SK-N-SH (cell line): ENCODE measurements around the gene CPSF4.

Experiments
- CHD2 ChIP-seq: fragments of 150-350 bp; IDR thresholded peaks from 2 replicates; pipeline ENCODE4 v1.6.1; 2018; ENCODE audit warnings: low read length; ENCODE audit not compliant: partially characterized antibody
- CTCF ChIP-seq: fragments of 200-600 bp; sonication (generic); IDR thresholded peaks from 2 replicates; pipeline ENCODE4 v1.6.1; 2017; ENCODE audit warnings: antibody characterized with exemption, mild to moderate bottlenecking, moderate library complexity
- JUND ChIP-seq: IDR thresholded peaks from 2 replicates; pipeline ENCODE4 v1.4.0; 2012
- POLR2AphosphoS5 ChIP-seq: IDR thresholded peaks from 2 replicates; pipeline ENCODE4 v1.6.1; 2012; ENCODE audit warnings: low read depth, low read length
- RAD21 ChIP-seq: IDR thresholded peaks from 2 replicates; pipeline ENCODE4 v1.6.1; 2012; ENCODE audit warnings: mild to moderate bottlenecking, low read length
- RCOR1 ChIP-seq: fragments of 150-350 bp; IDR thresholded peaks from 2 replicates; pipeline ENCODE4 v1.6.1; 2017; ENCODE audit warnings: antibody characterized with exemption, low read length
- RFX5 ChIP-seq: IDR thresholded peaks from 2 replicates; pipeline ENCODE4 v1.6.1; 2012; ENCODE audit warnings: mild to moderate bottlenecking, improper control_type of control experiment, low read length
- SIN3A ChIP-seq: IDR thresholded peaks from 2 replicates; pipeline ENCODE4 v1.6.1; 2012; ENCODE audit warnings: low read depth, mild to moderate bottlenecking, low read length, moderate library complexity, borderline replicate concordance
- TAF1 ChIP-seq: IDR thresholded peaks from 2 replicates; pipeline ENCODE4 v1.6.1; 2012; ENCODE audit warnings: low read depth, mild to moderate bottlenecking, low read length, moderate library complexity, borderline replicate concordance
- TEAD4 ChIP-seq: IDR thresholded peaks from 2 replicates; pipeline ENCODE4 v1.4.0; 2012; ENCODE audit warnings: mild to moderate bottlenecking, borderline replicate concordance; ENCODE audit not compliant: insufficient read depth
- TF ChIP-seq, protein P1 (sequence below): IDR thresholded peaks from 2 replicates; pipeline ENCODE4 v1.4.0; 2012; ENCODE audit warnings: low read depth, borderline replicate concordance

- TF ChIP-seq CTCF (peak; percentile 33; the same call in 1 of the 2 replicates), POLR2AphosphoS5 (no peak), JUND (no peak), RCOR1 (no peak), SIN3A (no peak), TEAD4 (no peak), RAD21 (no peak), TAF1 (no peak), RFX5 (no peak), CHD2 (no peak)
- TF ChIP-seq, protein P1, sequence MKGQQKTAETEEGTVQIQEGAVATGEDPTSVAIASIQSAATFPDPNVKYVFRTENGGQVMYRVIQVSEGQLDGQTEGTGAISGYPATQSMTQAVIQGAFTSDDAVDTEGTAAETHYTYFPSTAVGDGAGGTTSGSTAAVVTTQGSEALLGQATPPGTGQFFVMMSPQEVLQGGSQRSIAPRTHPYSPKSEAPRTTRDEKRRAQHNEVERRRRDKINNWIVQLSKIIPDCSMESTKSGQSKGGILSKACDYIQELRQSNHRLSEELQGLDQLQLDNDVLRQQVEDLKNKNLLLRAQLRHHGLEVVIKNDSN: no peak
Observed at GRCh38 chr7:99447943-99448342, 9.2 kb downstream of the CPSF4 start.
